HepG2 (cell line): ENCODE data around the gene PGAP3. TPM values are rescaled to one million over a fixed set of nuclear protein-coding genes. Genes with fewer than 3 reads are reported as not detected.

ENCODE experiments used
- ATAC-seq: fragments of 200-7000 bp; cut with Tn5 transposase; 3 replicates; pipeline ENCODE4 v1.9.1; 2020; ENCODE audit warnings: mild to moderate bottlenecking, moderate library complexity
- BruUV-seq: library from RNA; stranded (reverse); fragments of 400-500 nt; replicated peaks from 2 replicates; lab custom pipeline; 2021; lab: Mats Ljungman, UMichigan
- CTCF ChIA-PET: fragments of 300-600 bp; formaldehyde crosslinking; extraction: SDS; loops from one replicate; lab custom pipeline; 2021; ENCODE audit warnings: low total read pairs, inconsistent platforms, low intra/inter-chr PET ratio; lab: Yijun Ruan, JAX
- POLR2A ChIA-PET: fragments of 350-600 bp; sonication (Branson Sonifier 250); formaldehyde crosslinking; loops from one replicate; lab custom pipeline; 2020; ENCODE audit warnings: antibody characterized with exemption, inconsistent platforms; lab: Yijun Ruan, JAX
- DNase-seq: peaks from one replicate; pipeline ENCODE4 v3.0.0-alpha.2; 2015; ENCODE audit warnings: low spot score
- FAIRE-seq: peaks from 3 replicates; lab custom pipeline; 2011; peaks lifted over from hg19 to GRCh38; lab: Jason Lieb, UNC
- H2AFZ ChIP-seq: one replicate; pipeline ENCODE4 v1.6.1; 2011; ENCODE audit warnings: low read length, inconsistent platforms
- H3K27ac ChIP-seq: fragments of 300-600 bp; 3 replicates; pipeline ENCODE4 v1.8.0; 2011; ENCODE audit warnings: mixed run types, mild to moderate bottlenecking, mixed read lengths, low read length, inconsistent platforms; ENCODE audit not compliant: insufficient read depth; ENCODE audit errors: extremely low read length
- H3K27me3 ChIP-seq, 2 experiments: fragments of 200-600 bp in 1 of 2; 2 replicates in 1 of 2; 3 replicates in 1 of 2; pipeline versions ENCODE4 v1.6.0 to v1.8.0; 2011; ENCODE audit warnings: low read length in 2 of 2, mild to moderate bottlenecking in 2 of 2, moderate library complexity in 2 of 2, inconsistent platforms in 1 of 2; ENCODE audit not compliant: insufficient read depth in 2 of 2, control insufficient read depth in 1 of 2
- H3K36me3 ChIP-seq, 2 experiments: fragments of 200-600 bp in 1 of 2; replicated peaks in 1 of 2; 2 replicates in 1 of 2; 3 replicates in 1 of 2; pipeline versions ENCODE4 v1.5.1 to v1.8.0; 2011; ENCODE audit warnings: low read length in 2 of 2, inconsistent platforms in 1 of 2; ENCODE audit not compliant: insufficient read depth in 2 of 2, control insufficient read depth in 1 of 2
- H3K4me1 ChIP-seq: 2 replicates; pipeline ENCODE4 v1.5.1; 2012; ENCODE audit warnings: low read length, inconsistent platforms; ENCODE audit not compliant: insufficient read depth
- H3K4me2 ChIP-seq: 2 replicates; pipeline ENCODE4 v1.6.0; 2011; ENCODE audit warnings: low read depth, low read length, inconsistent platforms
- H3K4me3 ChIP-seq, 3 experiments: fragments of 200-600 bp in 1 of 3; sonication (generic), shearing (Covaris generic) in 1 of 3; replicated peaks in 1 of 3; 2 replicates each; pipeline ENCODE4 v1.5.1; 2011 to 2016; ENCODE audit warnings: low read length in 3 of 3, inconsistent platforms in 2 of 3, low read depth in 2 of 3, mild to moderate bottlenecking in 2 of 3, control low read depth in 1 of 3, mixed read lengths in 1 of 3; ENCODE audit not compliant: insufficient read depth in 1 of 3
- H3K79me2 ChIP-seq: one replicate; pipeline ENCODE4 v1.6.1; 2011; ENCODE audit warnings: low read length, inconsistent platforms; ENCODE audit not compliant: insufficient read depth
- H3K9ac ChIP-seq: 2 replicates; pipeline ENCODE4 v1.6.0; 2011; ENCODE audit warnings: mild to moderate bottlenecking, low read depth, low read length, inconsistent platforms; ENCODE audit not compliant: insufficient read depth
- H3K9me3 ChIP-seq: 2 replicates; pipeline ENCODE4 v1.5.1; 2012; ENCODE audit warnings: mild to moderate bottlenecking, low read length
- H4K20me1 ChIP-seq: 2 replicates; pipeline ENCODE4 v1.6.0; 2011; ENCODE audit warnings: inconsistent platforms, mild to moderate bottlenecking, low read length, moderate library complexity; ENCODE audit not compliant: insufficient read depth
- CTCF ChIP-seq: sonication (generic); formaldehyde crosslinking; IDR thresholded peaks from 2 replicates; pipeline ENCODE4 v1.5.0; 2020; ENCODE audit warnings: mild to moderate bottlenecking, missing genetic modification reagents, moderate library complexity
- ELF3 ChIP-seq: IDR thresholded peaks from 2 replicates; pipeline ENCODE4 v1.6.1; 2016; ENCODE audit warnings: missing genetic modification reagents, missing compliant biosample characterization
- FLYWCH1 ChIP-seq: sonication (generic); formaldehyde crosslinking; IDR thresholded peaks from 2 replicates; pipeline ENCODE4 v1.8.1; 2023; ENCODE audit warnings: mild to moderate bottlenecking, missing genetic modification reagents
- GLMP ChIP-seq: sonication (generic); formaldehyde crosslinking; IDR thresholded peaks from 2 replicates; pipeline ENCODE4 v1.9.0; 2021; ENCODE audit warnings: missing genetic modification reagents, mild to moderate bottlenecking, borderline replicate concordance
- GPN1 ChIP-seq: sonication (generic); formaldehyde crosslinking; IDR thresholded peaks from 2 replicates; pipeline ENCODE4 v1.5.1; 2020; ENCODE audit warnings: missing genetic modification reagents, borderline replicate concordance
- HMG20A ChIP-seq: IDR thresholded peaks from 2 replicates; pipeline ENCODE4 v1.6.1; 2016; ENCODE audit warnings: borderline replicate concordance
- JARID2 ChIP-seq: sonication (generic); formaldehyde crosslinking; IDR thresholded peaks from 2 replicates; pipeline ENCODE4 v1.8.1; 2023; ENCODE audit warnings: missing genetic modification reagents, inconsistent platforms; ENCODE audit not compliant: insufficient replicate concordance
- MIER3 ChIP-seq: IDR thresholded peaks from 2 replicates; pipeline ENCODE4 v1.6.1; 2016; ENCODE audit warnings: missing compliant biosample characterization, borderline replicate concordance
- ONECUT2 ChIP-seq: sonication (generic); formaldehyde crosslinking; IDR thresholded peaks from 2 replicates; pipeline ENCODE4 v1.4.0; 2020; ENCODE audit warnings: missing genetic modification reagents
- PITX1 ChIP-seq: sonication (generic); formaldehyde crosslinking; IDR thresholded peaks from 2 replicates; pipeline ENCODE4 v1.5.1; 2020; ENCODE audit warnings: mild to moderate bottlenecking, missing genetic modification reagents
- SIX1 ChIP-seq: sonication (generic); formaldehyde crosslinking; IDR thresholded peaks from 2 replicates; pipeline ENCODE4 v1.4.0; 2020; ENCODE audit warnings: missing genetic modification reagents, borderline replicate concordance
- SNAI1 ChIP-seq: sonication (generic); formaldehyde crosslinking; IDR thresholded peaks from 2 replicates; pipeline ENCODE4 v1.5.0; 2020; ENCODE audit warnings: mild to moderate bottlenecking, missing genetic modification reagents, borderline replicate concordance
- SNAPC2 ChIP-seq: sonication (generic); formaldehyde crosslinking; IDR thresholded peaks from 2 replicates; pipeline ENCODE4 v1.8.1; 2022; ENCODE audit warnings: mild to moderate bottlenecking, missing genetic modification reagents
- SOX6 ChIP-seq, 2 experiments: fragments of 450-650 bp in 1 of 2; sonication (generic) in 1 of 2; formaldehyde crosslinking in 1 of 2; IDR thresholded peaks; 2 replicates each; pipeline versions ENCODE4 v1.4.0 to v1.6.1; 2017 to 2020; ENCODE audit warnings: antibody characterized with exemption in 1 of 2, mild to moderate bottlenecking in 1 of 2, missing genetic modification reagents in 1 of 2
- ZFP36L2 ChIP-seq: sonication (generic); formaldehyde crosslinking; IDR thresholded peaks from 2 replicates; pipeline ENCODE4 v1.4.0; 2020; ENCODE audit warnings: missing genetic modification reagents
- ZNF143 ChIP-seq: sonication (generic); formaldehyde crosslinking; IDR thresholded peaks from 2 replicates; pipeline ENCODE4 v1.4.0; 2020; ENCODE audit warnings: missing genetic modification reagents
- ZNF230 ChIP-seq: sonication (generic); formaldehyde crosslinking; IDR thresholded peaks from 2 replicates; pipeline ENCODE4 v1.4.0; 2020; ENCODE audit warnings: mild to moderate bottlenecking, missing genetic modification reagents
- ZNF3 ChIP-seq: IDR thresholded peaks from 2 replicates; pipeline ENCODE4 v1.7.0; 2017; ENCODE audit warnings: inconsistent platforms
- ZNF619 ChIP-seq: sonication (generic); formaldehyde crosslinking; IDR thresholded peaks from 2 replicates; pipeline ENCODE4 v1.4.0; 2020; ENCODE audit warnings: mild to moderate bottlenecking, missing genetic modification reagents
- WGBS: methylation state at CpG from one replicate; pipeline ENCODE4 v1.1.6; 2017; ENCODE audit warnings: low lambda C conversion rate; 5-methylcytosine and 5-hydroxymethylcytosine counted together
- in situ Hi-C: cut with HindIII; loops from 2 replicates; pipeline ENCODE4 v1.10.0; 2017; ENCODE audit warnings: low pct_unique_long_range_greater_than_20kb; ENCODE audit not compliant: extremely low pct_ligation_motif_present
- intact Hi-C: fragments of 100-400 bp; cut with micrococcal nuclease; formaldehyde crosslinking; loops from one replicate; pipeline ENCODE4 v1.10.0; 2022; ENCODE audit not compliant: unreplicated experiment
- polyA plus RNA-seq, 8 experiments: library from polyadenylated mRNA; depleted of rRNA in 3 of 8; stranded (reverse) in 7 of 8; unstranded in 1 of 8; fragments of >200 nt; fragmentation: Illumina TruSeq in 4 of 8; extraction: Trizol in 4 of 8; gene quantifications; 2 replicates each; pipeline versions ENCODE4 v1.2.1 to v1.2.3, GENCODE V29; 2011 to 2016; ENCODE audit warnings: low read depth in 4 of 8, missing spikeins in 1 of 8, mixed read lengths in 1 of 8; ENCODE audit not compliant: insufficient read depth in 1 of 8
- total RNA-seq, 5 experiments: library from RNA; depleted of rRNA; stranded (reverse); fragments of >200 nt; fragmentation: Illumina TruSeq; extraction: Trizol; gene quantifications; 2 replicates each; pipeline ENCODE4 v1.2.3, GENCODE V29; 2016; ENCODE audit warnings: low read depth in 1 of 5

PGAP3 gene
- total and polyA plus RNA-seq, 2 of the 13 experiments (the other 11 are each of a cell fraction or from before 2014, with no cell fraction given): 11.9 to 14.6 TPM

- Histone ChIP-seq H3K9me3 (no peaks in the 10 kb centered on the region), H3K4me3 (no peak overlapping the region), H3K4me1 (peaks cover 16% of the 10 kb centered on the region), H3K4me2 (no peak overlapping the region), H3K27ac (no peak overlapping the region), H3K27me3 (no peaks in the 10 kb centered on the region), H4K20me1 (no peaks in the 10 kb centered on the region; the same call in 1 of the 2 replicates), H3K9ac (no peak overlapping the region), H3K36me3 (peaks cover 27 to 33% of the 10 kb centered on the region in 2 experiments; a peak in 4 of 5 replicates), H3K79me2 (no peaks in the 10 kb centered on the region), H2AFZ (no peak overlapping the region)
- ATAC-seq: no peak
- in situ Hi-C loops (no loop called here), intact Hi-C loops (no loop called here)
- CTCF ChIA-PET: no interaction called here
- no peak for FAIRE-seq
- no TSS peak for BruUV-seq
- DNase-seq: no peak
- 100% methylated on average over 7 of the region's 11 CpGs for WGBS
- TF ChIP-seq SOX6 (IDR thresholded peaks at IDR 0.05) (no peak), SOX6 (CRISPR knock-in tag; IDR thresholded peaks at IDR 0.05) (no peak), MIER3 (CRISPR knock-in tag) (no peak), GPN1 (CRISPR knock-in tag) (no peak), ZFP36L2 (CRISPR knock-in tag) (no peak), ZNF619 (CRISPR knock-in tag) (no peak), SNAI1 (CRISPR knock-in tag) (no peak), JARID2 (CRISPR knock-in tag) (no peak), HMG20A (CRISPR knock-in tag) (no peak), ZNF143 (CRISPR knock-in tag) (no peak), FLYWCH1 (CRISPR knock-in tag) (no peak), ELF3 (no peak), ONECUT2 (CRISPR knock-in tag) (no peak), PITX1 (no peak), SIX1 (CRISPR knock-in tag) (no peak), CTCF (CRISPR knock-in tag) (no peak), ZNF230 (CRISPR knock-in tag) (no peak), SNAPC2 (no peak), ZNF3 (no peak), GLMP (CRISPR knock-in tag) (no peak)
- POLR2A ChIA-PET: no interaction called here
These were observed 29.5 kb downstream of the PGAP3 start for GRCh38 chr17:39658346-39658745.
